Muscle of back (tissue), 11 donors: ENCODE measurements around the gene ERMN. TPM values are rescaled to one million over a fixed set of nuclear protein-coding genes. Genes with fewer than 3 reads are reported as not detected.
"Not testable (repeated sequence)": the region's sequence is repeated elsewhere in the genome, so short reads cannot be mapped to it uniquely, and the experiment has no call there.

Experiments
- DNase-seq, 3 donors: peaks; one replicate each; pipeline versions ENCODE4 v3.0.0 to v3.0.0-alpha.2; 2013
- polyA plus RNA-seq, 10 donors: library from polyadenylated mRNA; unstranded; fragments of 120-200 nt; gene quantifications; one replicate each; pipeline ENCODE4 v1.2.1, GENCODE V29; 2013; ENCODE audit not compliant: insufficient read length in 10 of 10

The ERMN gene
- polyA plus RNA-seq, 10 donors, result 0.08 to 0.71 (median 0.29) TPM; not detected in 4

DNA sequence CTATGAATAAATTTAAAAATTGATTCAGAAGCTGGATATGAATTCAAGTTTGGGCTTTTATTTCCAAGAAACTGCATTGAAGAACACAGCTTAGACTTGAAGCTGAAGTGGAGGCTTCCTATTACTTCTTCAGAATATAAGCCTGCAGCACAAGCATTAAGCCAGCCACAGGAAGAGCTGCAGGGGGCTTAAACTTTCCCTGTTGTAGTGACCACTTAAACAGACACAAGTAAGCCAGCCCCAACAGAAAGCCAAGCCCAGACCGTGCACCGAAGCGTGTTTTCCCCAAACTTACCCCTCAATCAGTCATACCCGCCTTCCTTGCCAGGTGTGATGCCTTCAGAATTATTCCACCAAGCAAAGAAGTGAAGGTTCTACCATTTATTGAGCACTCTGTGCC, 28.7 kb downstream of the ERMN start:
- DNase-seq, result no peak

DNA sequence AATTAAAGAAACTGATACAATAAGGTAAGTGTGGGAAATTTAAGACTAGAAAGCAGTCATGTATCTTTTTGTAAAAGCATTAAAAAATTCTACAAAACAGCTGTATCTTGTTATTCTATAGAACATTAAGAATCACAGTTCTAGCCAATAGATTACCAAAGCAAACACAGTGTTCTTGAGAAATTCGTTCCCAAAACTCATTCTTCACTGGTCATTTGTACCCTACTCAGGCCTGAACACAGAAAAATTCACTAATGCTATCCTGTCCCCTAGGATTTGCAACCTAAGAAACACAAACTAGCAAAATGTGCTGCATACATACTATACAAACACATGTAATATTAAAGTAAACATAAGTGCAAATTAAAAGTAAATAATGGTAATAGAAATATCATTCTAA, 29.1 kb downstream of the ERMN start:
- DNase-seq, result no peak

DNA sequence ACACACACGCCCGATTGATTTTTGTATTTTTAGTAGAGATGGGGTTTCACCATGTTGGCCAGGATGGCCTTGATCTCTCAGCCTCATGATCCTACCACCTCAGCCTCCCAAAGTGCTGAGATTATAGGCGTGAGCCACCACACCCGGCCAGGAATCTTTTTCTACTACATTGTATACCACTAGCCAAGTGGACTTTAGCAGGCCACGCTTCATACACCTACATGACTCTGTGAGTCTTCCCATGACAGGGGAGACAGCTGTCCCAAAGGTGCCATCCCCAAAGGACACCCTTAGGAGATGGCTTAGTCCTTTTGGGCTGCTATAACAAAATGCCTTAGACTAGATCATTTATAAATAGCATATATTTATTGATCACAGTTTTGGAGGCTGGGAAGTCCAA, 32.8 kb downstream of the ERMN start:
- no peak for DNase-seq

DNA sequence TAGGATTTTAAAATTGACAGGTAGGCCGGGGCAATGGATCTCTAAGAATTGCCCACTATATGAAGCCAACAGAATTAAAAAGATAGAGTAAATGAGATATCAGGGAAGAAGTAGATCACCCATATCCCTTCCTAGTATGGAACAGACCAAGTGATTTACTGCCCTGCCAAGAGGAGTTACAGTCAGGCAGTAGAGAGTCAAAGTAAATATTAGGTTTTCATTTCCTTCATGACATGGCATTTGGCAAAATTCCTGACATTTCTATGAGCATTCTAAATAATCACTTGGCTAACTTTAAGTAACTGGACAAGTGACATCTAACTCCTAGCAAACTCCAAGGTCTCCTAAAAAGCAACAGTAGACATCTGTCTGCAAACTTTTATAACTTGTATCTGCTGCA, 34.6 kb downstream of the ERMN start:
- DNase-seq, result no peak

DNA sequence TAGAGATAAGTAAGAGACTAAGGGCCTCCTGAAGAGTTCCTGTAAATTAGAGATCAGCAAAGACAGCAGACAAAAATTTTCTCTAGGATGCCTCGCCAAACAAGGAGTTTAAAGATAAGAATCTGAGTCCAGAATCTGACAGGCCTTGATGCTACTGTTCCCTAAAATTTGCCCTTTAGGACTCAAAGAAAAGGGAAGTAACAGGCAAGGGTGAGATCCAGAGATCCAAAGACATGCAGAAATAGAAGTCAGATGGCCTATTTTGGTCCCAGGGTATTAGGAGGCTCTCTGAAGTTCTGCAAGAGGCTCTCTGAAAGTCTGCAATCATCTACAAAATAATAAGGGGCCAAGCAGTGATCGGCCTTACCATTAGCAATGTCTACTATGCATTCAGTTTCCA, 35.1 kb downstream of the ERMN start:
- DNase-seq, result no peak

DNA sequence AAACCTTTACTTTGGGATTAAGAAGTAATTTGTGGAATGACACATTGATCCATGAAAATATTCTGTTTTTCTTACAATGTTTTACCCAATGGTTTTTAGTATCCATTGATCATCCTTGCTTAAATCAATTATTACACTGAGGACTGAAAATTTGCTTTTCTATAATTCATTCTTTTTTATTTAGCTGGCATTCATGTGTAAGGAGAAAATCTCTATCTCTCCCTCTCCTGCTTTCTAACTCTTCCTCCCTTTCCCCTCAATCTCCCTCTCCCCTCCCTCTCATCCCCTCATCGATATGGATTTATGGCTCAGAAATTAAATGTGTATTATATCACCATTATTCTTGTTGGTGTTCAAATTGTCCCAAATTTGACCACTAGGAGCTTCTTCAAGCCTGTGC, 38.5 kb downstream of the ERMN start:
- no peak for DNase-seq

DNA sequence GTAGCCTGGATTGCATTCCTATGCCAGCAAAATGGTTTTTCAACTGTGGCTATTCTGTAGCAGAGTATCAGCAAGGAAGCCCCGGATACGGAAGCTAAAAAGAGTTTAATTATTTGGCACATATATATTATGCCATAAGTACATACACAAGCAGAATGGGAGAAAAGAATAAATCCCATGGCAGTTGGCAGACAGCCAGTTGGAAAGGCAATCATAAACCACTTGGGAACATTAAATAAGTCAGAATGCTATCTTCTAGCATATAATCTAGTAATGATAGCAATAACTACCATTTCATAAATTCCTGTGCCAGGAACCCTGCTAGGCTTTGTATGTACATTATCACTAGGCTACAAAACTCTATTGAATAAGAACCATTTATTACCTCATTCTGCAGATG, 42.2 kb downstream of the ERMN start:
- DNase-seq, result no peak

DNA sequence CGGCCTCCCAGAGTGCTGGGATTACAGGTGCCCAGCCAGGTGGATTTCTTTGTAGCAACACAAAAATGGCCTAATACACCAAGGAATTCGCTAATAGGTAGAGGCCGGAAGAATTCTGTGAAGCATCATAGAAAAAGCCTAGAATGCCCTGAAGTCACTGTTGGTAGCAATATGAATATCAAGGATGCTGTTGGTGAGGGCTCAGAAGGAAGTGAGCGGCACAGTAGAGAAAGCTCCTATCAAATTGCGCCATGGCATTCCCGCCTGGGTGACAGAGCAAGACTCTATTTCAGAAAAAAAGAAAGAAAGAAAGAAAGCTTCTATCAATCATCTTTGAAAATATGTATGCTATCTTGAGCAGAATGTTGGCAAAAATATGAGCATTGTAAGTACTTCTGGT, 44.3 kb downstream of the ERMN start:
- no peak for DNase-seq

DNA sequence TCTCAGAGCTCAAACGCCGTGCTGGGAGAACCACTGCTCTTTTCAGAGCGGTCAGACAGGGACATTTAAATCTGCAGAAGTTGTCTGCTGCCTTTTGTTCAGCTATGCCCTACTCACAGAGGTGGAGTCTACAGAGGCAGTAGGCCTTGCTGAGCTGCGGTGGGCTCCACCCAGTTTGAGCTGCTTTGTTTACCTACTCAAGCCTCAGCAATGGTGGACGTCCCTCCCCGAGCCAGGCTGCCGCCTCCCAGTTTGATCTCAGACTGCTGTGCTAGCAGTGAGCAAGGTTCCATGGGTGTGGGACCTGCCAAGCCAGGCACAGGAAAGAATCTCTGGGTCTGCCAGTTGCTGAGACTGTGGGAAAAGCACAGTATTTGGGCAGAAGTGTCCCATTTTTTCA, 46.3 kb downstream of the ERMN start:
- DNase-seq, result not testable (repeated sequence)

DNA sequence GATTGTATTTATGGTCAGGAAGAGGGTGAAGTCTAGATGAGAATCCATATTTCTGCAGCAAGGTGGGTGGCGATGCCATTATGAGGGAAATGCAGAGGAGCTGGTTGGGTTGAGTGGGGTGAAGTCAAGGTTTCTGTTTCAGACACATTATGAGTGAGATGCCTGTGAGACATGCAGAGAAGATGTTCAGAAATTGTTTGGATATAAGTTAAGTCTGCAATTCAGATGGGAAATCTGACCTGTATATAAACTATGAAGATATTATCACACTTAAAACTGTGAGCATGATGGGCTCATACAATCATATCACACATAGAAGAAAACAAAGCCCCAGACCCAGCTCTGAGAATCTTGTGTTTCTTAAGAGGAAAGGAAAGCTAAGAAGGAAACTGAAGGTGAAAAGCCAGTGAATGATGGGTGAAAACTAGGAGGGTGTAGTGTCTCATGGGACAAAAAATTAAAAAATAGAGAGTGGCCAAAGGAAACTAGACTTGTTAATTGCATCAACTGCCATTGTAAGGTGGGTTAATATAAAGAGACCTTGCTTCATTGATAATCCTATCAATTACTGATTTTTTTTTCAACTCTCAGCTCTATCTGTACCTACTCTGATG, 53.9 kb downstream of the ERMN start:
- no peak for DNase-seq

DNA sequence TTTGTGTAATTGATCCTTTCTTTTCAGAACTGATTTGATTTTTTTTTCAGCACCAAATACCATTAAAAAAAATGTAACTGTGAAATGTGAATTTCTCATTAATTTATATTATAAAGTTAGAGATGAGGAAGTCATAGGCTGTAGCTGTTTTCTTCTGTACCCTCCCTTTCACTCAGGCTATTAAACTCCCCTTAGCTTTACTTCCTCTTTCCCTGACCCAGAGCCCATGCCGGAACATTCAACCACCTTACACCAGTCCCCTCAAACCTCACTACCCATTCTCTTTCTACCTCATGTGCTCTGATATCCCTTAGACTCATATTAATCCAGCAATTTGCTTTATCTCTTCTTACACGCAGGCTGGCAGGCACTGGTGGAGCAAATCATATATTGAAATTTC, 55.7 kb downstream of the ERMN start:
- no peak for DNase-seq

DNA sequence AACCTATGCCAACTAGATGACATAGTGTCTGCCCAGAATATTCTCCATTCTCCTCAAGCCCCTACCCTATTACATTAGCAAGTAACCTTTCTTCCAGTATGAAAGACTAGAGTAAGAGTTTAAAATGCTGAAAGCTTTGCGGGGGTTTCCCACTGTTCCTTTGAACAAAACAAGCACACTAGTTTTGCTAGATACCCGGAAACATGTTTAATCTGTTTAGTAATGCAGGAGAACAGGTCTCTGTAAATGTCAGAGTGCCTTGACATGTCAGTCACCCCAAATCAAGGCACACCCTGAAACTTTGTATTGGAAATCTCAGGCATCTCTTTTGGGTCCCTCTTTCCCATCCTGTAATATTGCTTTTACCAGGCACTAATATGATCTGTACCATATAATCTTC, 56.6 kb downstream of the ERMN start:
- no peak for DNase-seq

Other genes with a start within 250 kb of the ERMN start
- 1 to 10 TPM; 2.2 to 6.9 (median 3.3) TPM for gene GALNT5, start 68.1 kb downstream of the ERMN start, polyA plus RNA-seq
- 1 to 10 TPM in 3 of 10 donors, under 1 TPM in 7; 0.23 to 8.5 (median 0.58) TPM for gene CYTIP, start 118.3 kb upstream of the ERMN start, polyA plus RNA-seq